GM19397 (cell line): Measurements from ENCODE around the gene COL1A1.

Experiments
- ATAC-seq: cut with Tn5 transposase; IDR thresholded peaks from one replicate; pipeline ENCODE4 v1.9.1; 2021; ENCODE audit warnings: mild to moderate bottlenecking, moderate library complexity; ENCODE audit not compliant: unreplicated experiment

Gene COL1A1

DNA sequence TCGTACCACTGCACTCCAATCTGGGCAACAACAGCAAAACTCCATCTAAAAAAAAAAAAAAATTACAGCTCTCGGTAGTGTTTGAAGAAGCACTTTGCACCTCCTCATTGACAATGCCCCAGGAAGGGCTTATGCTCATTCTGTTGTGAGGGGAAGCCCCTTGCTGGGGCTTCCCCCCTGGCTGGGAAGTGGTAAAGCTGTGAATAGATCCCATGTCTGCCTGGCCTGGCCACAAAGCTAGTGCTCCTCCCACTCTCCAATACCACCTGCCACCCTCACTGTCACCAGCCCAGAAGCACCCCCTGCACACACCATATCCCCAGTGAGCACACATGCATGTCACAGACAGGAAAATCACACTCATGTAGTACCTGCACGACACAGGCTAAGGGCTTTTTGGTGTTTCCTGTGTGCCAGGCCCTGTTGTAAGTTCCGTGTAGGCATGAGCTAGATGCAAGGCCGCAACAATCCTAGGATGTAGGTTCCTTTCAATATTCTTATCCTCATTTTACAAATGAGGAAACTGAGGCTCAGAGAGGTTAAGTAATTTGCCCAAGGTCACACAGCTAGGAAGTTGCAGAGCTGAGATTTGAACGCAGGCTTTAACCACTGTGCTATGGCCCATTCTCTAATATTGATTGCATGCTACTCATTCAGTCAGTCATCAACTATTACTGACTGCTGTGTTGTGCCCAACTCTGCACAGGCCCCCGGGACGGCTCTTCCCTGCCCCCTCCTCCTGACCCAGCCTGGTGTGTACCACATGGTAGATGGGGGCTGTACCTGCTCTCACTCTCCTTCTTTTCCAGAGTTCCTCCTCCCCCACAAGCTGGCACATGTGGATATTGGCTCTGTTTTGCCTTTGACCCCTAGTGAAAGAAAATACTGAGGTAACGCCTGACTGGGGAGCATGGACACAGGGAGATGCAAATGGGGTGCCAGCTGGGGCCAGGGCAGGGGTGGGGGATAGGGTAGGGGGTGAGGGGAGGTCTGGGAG lies 11.9 kb upstream of the COL1A1 start:
- ATAC-seq = peak; percentile 73

DNA sequence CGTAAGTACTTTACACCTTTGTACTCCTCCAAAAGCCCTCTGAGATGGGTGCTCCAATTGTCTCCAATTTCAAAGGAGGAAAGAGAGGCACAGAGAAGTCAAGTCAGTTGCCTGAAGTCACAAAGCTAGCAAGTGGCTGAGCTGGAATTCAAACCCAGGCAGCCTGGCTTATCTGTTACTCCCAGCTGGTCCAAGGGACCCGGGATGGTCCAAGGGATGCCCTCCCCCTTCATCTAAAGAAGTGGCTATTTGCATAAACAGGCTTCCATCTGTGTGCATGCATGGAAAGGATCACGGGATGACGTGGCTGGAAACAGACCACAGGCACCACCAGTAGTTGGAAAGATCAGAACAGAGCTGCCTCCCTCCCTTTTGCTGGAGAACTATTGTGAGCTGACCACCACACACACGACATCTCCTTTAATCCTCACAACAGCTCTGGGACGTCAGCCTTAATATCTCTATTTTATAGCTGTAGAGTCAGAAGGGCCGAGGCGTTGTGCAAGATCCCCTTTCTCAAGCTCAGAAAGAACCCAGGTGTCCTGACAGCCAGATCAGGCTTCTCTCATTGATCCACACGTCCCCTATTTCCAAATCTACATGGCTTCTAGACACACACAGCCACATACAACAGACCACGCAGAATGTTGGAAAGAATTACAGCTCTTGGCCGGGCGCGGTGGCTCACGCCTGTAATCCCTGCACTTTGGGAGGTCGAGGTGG lies 10.9 kb upstream of the COL1A1 start:
- no peak for ATAC-seq

DNA sequence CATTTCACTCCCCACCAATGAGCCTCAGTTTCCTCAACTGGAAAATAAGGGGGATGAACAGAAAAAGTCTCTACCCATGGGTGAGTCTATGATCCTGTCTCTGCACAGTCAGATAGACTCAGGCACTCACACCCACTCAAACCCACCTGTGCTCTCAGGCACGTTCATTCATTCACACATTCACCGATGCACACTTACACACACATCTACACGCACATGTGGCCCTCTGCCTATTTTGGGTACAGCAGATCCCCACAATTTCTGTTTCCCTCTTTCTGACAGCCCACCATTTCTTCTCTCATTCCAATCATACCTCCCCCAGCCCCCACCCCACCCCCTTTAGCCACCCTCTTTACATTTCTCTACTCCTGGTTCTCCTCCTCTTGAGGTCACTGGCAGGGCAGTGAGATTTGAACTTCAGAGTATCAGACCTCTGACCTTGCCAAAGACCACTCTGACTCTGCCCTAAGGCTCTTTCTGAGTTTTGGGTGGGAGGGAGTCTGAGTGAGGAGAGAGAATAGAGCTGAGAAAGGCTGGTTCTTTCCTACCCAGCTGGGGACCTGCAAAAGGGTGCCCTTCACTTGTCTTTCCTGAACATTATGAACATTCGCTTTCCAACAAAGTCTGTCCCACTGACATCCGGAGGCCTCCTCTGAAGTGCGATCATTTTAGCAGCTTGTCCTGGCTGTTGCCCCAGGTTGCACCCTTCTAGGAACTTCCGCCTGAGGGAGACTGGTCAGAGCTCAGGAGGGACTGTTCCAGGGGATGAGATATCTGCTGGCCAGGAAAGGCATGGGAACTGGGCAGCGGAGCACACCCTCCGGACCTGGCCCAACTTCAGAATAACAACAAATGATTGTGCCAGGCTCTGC lies 10.1 kb upstream of the COL1A1 start:
- ATAC-seq = no peak

DNA sequence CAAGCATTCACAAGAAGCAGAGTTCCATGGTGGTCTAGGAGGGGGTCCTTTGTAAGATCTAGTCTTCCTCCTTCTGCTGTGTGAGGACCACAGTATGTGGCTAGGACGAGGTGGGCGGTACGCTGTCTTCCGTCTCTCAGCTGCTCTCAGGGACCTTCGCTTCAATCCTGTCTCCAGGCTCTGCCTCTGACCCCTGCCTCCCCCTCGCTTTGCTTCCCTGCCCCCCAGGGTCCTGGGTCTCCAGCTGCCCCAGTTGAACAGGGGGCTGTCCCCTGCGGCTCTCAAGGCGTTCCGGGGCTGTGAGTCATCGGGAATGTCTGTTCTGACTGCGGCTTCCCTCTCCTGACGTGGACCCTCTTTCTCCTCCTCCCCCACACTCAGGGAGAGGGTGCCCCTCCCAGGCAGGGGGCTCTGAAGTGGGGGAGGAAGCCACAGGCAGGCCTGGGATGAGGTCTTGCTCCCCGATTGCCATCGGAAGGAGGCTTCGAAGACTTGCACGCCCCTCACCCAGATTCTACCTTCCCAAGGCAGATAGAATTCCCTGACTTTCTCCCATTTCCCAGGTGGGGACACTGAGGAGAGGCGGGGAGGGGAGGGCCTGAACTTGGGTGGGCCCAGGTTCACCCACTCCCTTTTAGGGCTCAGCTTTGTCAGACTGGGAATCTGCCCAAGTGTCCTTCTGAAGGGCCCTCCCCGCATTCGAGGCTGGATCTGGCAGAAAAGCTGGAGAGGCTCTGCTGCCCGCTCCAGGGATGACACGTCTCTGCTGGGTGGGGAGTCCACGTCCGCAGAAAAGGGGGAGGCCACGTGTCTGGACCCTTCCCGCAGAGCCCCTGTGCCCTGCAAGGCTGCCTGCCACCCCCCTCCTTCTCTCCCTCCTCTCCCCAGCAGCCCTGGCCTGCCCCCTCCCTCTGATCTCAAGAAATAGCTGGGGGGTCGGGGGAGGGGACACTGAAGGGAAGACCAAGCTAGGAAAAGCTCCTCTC lies 9.1 kb upstream of the COL1A1 start:
- ATAC-seq = no peak

DNA sequence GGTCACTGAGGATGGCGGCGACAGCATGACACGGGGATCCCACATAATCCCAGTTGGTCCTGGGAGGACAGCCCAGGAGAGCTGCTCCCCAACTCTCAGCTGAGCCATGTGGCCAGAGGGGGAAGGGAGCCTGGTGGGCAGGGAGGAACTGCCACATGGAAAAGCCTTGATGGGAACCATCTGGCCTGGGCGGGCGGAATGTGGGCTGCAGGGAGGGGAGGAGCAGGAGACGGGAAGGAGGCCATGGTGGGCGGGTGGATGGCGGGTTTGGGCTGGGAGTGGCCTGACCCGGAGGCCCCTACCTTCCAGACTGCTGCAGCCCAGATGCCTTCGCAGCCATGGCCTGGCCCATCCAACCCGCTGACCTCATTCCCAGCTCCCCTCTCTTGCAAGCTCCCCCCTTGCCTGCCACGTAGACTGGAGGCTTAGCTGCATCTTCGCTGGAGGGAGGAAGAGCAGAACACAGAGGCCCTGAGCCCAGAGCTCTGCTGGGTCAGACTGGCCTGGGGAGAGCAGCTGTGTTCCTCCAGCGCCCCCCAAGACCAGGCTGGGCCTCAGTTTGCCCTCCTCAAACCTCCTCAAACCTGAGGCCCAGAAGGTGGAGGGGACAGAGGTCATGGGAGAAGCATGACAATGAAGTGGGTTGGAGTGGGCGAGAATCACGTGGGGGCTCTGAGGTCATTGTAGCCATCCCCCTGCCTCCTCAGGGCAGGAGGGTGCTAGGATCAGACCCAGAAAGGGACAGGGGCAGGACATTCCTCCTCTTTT lies 8.2 kb upstream of the COL1A1 start:
- ATAC-seq = no peak

DNA sequence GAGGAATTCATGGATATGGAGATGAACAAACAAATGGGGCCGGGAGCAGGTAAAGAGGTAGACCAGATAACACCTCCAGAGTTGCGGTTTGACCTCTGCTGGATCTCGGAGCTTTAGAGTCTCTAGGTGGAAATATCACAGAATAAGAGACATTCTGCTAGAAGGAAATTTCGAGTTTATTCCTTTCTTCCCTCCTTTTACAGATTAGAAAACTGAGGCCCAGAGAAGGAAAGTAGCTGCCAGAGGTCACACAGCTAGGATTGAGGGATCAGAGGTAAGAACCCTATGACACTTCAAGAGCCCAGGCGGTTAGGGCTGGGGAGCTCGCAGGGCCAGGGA lies 7.7 kb upstream of the COL1A1 start:
- ATAC-seq = no peak

DNA sequence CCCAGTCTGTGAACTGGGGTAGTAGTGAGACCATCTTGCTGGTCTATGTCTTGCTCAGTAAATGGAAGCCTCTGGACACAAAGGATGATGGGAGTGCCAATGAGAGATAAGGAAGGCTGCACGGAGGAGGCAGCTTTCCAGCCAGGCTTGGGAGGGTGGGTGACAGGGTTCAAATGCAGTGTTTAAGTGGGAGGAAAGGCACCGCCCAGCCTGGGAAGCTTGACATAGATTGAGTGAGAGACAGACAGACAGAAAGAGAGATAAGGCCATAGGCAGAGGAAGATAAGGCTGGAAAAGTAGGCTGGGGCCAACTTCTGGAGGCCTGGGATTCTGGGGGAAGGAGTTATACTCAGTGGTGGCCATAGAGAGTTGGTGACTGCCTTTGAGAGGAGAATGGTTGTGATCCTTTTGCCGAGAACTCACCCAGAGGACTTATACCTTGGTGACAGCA lies 7.2 kb upstream of the COL1A1 start:
- ATAC-seq = no peak

DNA sequence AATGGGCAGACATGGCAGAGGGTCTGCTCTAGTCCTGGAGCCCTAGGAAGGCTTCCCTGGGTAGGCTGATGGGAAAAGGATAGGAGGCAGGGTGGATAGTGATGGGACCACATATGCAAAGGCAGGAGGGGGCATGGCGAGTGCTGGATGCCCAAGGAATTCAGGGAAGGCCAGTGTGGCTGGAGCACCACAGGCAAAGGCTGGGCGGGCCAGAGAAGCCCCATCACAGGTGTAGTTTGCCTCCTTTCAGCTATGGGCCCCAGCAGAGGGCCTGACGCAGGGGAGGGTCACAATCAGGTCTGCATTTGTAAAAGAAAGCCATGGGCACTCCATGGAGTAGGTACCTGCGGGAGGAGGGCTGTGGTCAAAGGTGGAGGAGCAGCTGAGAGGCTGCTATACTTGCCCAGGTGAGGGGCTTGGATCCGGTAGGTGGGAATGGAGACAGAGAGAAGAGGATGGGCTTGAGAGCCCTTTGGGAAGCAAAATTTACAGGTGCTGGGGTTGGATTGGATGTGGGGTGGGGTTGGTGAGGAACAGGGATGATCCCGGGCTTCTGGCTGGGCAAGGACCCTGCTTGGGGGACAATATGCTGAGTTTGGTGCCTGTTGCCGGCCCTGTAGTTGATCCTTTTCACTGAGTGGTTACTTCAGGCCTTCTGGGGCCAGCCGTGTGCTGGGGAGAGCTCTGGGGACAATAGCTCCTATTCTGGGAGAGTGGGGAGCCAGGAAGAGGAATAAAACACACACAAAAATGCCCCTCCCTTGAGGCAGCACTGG lies 6.5 kb upstream of the COL1A1 start:
- no peak for ATAC-seq

DNA sequence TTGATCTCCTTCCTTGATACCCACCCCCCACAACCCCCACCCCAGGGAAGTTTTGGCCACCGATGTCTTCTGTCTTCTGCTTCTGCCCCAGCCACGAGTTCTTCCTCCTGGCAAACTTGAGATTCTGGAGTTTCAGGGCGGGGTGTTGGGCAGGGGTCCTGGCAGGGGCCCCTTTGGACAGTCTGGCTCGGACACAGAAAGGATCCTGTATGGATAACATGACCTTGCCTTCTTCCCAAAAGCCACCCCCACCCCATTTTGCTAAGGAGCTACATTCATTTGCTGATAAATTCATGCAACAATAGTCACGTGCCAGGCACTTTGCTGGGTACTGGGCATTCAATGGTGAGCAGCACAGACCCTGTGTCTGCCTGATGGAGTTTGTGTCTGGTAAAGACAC lies 5.9 kb upstream of the COL1A1 start:
- ATAC-seq = no peak

DNA sequence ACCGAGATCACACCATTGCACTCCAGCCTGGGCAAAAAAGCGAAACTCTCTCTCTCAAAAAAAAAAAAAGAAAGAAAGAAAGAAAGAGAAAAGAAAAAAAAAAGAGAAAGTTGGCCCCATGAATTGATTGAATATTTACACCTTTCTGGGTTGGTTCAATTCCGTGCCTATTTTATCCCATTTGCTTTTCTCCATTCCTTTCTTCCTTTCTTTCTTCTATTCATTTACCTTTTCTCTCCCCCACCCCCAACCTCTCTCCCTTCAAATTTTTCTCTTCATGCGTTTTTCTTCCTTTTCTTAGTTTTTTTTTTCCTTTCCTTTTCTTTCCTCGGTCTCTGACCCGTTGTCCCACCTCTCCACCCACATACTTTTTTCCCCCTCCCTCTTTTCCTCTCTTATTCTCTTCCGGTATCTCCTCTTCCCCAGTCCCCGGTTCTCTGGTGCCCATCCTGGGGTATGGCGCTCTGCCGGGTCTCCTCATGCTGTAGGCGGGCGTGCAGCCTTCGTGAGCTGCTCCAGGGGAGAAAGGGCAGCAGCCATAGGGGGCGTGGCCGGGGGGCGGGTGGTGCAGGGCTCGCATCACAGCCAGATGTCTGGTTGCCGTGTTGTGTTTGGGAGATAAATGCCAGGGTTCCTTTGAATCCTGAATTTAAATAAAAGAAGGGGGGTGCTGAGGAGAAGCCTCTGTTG lies 5.3 kb upstream of the COL1A1 start:
- ATAC-seq = no peak

DNA sequence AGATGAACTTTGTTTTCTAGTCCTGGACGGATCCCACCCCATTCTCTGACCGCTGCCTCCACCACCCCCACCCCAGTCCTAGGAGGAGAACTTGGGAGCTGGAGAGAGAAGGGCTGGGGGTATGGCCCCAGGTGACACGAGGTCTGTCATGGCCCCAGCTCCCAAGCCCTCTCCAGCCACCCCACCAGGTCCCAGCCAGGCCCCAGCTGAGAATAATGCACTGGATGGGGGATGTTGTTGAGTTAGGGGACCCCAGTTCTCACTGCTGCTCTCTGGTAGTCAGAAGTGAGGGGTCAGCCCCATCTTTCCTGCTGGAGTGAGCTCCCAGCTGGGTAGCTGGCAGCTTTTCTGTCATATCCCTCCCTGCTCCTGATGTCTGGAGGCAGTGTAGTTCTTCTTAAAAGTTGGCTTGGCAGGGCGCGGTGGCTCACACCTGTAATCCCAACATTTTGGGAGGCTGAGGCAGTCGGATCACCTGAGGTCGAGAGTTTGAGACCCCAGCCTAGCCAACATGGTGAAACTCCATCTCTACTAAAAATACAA lies 4.6 kb upstream of the COL1A1 start:
- ATAC-seq = no peak

DNA sequence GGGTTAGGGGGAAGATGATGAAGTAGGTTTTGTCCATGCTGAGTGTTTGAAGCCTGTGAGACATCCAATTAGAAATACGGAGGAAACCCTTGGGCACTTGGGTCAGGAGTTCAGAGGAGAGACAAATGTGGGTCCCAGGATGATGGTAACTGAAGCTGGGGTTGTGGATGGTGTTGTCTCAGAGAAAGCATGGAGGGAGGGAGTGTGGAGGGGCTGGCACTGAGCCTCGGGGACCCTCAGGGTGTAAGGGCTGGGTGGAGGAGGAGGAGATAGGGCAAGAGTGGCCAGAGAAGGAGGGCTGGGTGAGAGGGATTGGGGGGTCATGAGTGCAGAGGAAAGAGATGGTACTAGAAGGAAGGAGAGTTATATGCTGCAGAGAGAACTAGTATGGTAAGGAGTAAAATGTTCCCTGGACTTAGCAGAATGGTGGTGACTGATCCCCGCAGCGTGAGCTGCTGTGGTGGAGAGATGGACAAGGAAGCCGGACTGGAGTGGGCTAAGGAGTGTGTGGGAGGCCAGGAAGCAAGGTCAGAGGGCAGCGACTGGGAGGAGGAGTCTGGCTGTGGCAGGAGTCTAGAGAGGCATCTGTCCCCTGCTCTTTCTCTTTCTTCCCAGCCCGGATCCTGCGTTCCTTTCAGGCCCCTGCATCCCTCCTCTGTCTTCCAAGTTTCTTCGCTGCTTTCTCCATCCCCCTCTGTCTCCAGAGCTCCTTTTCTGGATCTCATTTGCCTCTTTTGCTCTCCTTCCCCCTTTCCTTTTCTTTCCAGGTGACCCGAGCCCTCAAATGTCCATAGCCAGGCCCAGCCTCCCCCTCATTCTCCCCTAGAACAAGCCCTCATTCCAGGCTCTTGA lies 3.9 kb upstream of the COL1A1 start:
- no peak for ATAC-seq

DNA sequence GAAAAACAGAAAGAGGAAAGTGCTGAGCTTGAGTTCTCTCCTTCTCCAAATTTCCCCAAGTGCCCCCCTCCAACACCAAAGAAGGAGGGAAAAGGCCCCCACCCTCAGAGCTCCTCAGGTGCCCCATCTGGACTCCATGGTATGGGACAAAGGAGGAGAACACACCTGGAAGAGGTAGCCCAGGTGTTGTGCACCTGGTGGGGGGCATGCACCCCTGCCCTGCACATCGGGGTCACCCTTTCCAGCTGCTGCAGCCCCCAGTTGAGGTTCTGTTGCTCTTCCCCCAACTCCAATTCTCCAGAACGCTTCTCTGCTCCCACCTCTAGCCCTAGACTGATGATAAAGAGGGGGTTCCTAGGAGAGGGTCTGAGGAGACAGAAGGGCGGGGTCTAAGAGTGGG lies 3.0 kb upstream of the COL1A1 start:
- no peak for ATAC-seq

DNA sequence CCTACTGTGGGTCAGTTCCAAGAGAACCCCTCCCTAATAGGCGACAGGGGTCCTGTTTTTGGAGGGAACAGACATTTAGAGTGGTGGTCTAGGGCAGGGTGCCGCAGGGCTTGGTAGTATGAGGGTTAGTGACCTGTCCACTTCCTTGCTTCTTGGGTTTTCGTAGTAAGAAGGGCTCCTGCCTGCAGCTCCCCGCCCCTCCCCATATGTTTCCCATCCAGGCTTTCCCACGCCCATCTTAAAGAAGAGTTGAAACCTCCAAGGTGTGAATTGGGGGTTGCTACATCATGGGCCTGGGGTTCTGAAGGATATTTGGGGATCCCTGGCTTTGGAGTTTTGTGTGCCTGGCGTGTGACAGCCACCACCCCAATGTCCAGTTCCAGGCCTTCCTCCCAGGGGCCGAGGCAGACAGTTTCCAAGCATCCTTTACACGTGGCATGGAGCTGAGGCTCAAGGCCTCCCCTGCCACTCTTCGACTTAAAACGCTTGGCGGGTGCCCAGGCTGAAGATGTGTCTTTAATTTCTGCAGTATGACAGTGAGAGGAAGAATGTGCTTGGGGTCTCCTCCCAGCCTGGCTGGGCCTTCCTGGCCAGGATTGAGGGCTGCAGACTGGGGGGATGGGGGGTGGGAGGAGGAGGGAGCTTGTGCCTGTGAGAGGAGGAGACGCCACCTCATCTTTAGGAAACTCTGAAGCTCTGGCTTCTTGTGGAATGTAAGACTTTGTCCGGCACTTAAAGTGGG lies 2.3 kb upstream of the COL1A1 start:
- no peak for ATAC-seq

DNA sequence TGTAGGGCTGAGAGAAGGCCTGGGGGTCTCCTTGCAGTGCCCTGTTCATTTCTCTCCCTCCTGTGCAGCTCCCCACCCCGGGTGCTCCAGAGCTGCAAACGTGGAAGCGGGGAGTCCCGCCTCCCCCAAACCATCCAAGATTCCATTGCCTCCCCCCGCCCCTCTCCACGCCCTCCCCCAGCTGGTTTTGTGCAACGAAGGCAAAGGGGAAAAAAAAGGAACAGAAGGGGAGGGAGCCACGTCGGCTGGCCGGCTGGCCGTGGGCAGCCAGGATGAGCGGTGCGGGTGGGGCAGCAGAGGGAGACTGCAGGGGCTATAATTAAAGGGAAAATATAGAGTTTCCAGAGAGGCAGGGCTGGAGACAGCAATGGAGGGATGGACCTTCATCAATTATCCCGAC lies 1.7 kb upstream of the COL1A1 start:
- no peak for ATAC-seq
